Skin of body (tissue), 2 donors: Measurements from ENCODE around the gene AHCYL2. TPM values are rescaled to one million over a fixed set of nuclear protein-coding genes. Genes with fewer than 3 reads are reported as not detected.

Experiments used
- DNase-seq: peaks from one replicate; lab custom pipeline; 2025; lab: John Stamatoyannopoulos, UW
- total RNA-seq: library from RNA; depleted of rRNA; stranded (reverse); fragments of >200 nt; gene quantifications from one replicate; pipeline ENCODE4 v1.2.3, GENCODE V29; 2014

The AHCYL2 gene
- total RNA-seq, result 19.4 TPM

DNA sequence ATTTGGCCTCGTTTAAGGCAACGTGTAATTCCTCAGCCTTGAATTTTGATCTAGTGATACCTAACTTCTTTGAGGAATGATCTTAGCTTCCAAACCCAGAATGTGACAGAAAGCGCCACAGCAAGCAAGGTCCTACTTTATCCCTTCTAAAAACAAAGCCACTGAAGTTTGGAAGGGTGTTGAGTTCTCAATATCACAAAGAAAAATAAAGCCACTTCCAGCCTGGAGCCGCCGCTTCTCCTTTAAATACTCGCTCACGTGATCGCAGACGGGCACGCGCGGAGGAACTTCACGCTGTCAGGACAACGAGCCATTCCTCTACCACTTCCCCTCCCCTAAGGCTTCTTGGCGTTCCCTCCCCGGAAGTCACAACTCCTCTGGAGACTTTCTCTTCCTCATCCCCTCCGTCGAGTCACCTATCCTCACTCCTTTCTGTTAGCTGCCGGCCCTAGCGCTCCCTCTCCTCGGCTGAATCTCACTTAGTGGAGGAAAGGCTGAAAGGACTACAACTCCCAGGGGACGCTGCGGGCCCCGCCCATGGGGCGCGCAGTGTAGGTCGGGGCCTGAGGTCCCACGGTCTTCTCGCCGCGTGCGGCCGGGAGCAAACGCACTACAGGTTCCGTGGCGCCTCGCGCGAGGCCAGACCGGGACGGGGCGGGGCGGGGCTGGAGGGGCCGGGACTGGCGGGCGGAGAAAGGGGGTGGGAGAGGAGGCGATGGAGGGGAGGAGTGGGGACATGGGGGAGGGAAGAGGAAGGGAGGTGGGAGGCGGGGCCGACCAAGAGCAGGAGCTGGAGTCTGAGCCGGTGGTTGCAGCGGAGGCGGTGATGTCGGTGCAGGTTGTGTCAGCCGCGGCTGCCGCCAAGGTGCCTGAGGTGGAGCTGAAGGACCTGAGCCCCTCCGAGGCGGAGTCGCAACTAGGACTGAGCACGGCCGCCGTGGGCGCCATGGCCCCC, at the start of gene AHCYL2:
AHCYL2 (plus strand) TSS at position 780 of the 955 bp plus-strand sequence.
- peak; percentile 98 for DNase-seq

DNA sequence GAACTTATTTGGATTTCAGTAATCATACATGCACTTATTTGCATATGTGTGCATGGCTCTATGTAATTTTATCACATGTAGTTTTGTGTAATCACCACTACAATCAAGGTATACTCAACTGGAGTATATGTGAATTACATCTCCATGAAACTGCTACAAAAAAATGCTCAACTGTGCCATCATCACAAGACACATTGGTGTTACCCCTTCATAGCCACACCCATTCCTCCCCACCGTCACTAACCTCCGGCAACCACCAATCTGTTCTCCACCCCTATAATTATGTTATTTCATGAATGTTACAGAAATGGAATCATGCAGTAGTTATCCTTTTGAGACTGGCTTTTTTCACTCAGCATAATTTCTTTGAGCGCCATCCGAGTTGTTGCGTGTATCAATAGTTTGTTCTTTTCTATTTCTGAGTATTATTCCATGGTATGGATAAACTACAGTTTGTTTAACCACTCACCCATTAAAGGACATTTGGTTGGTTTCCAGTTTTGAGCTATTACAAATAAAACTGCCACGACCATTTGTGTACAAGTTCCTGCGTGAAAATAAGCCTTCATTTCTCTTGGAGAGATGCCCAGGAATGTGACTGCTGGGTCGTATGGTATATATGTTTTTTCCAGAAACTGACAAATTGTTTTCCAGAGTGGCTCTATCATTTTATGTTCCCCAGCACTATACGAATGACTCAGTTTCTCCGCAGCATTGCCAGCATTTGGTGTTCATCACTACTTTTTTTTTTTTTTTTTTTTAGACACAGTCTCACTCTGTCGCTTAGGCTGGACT, 47.7 kb upstream of the AHCYL2 start:
- DNase-seq, result no peak

DNA sequence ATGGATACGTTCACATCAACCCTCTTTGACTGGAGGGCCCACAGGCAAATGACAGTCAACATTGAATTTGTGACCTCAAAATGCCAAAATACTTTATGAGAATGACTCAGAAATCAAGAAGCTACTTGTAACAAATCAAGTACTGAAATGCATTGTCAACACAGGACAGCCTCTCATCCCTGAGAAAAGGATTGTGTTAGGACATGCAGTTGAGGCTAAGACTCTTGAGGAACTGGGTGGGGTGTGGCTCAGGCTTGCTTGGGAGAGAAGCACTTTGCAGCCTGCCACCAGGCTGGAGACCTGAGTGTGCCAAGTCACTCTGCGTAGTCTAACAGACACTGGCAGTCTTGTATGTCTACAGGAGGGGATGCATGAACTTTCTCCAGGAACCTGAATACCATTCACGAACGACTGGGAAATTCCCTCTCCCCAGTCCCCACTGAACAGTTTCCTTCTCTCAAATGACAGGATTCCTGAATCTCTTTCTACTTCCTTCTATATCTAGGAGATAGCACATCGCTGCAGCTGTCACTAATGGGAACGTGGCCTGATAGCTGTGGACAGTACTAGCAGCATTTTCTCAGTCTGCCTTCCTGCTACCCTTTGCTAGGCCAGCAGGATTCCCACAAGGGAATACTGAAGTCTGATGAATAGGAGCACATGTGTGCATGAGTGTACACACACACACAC, 39.7 kb upstream of the AHCYL2 start:
- no peak for DNase-seq

- DNase-seq, result no peak
Measured at GRCh38 chr7:129186749-129187260, 38.0 kb upstream of the AHCYL2 start.

- DNase-seq, result peak; percentile 61
Measured at GRCh38 chr7:129187681-129188371, 37.0 kb upstream of the AHCYL2 start.

DNA sequence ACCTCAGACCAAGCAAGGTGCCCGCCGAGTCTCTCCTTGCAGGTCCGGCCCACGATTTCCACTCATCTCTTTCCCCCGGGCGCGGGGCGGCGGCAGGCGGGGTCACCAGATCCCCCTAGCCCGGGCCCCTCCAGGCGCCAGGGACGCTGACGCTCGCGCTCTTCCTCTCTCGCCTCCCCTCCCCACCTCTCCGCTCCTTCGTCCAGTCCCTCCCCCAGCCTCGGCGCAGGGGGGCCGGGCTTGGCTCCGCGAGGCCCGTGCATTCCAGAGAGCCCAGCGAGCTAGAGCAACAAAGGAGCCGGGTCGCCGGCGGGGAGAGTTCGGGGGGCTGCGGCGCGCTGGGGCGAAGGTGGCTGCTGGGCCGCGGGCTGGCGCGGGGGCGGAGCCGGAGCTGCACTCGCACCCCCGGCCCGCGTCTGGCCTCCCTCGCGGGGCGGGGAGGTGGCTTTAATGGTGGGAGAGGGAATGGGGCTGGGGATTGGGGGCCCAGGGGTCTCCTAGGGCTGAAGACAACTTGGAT, 36.4 kb upstream of the AHCYL2 start, which contains the start of gene SMO:
SMO (plus strand) TSS at position 262 of the 520 bp plus-strand sequence. CDS start 519 bp downstream, outside the sequence.
- DNase-seq, result peak; percentile 65

DNA sequence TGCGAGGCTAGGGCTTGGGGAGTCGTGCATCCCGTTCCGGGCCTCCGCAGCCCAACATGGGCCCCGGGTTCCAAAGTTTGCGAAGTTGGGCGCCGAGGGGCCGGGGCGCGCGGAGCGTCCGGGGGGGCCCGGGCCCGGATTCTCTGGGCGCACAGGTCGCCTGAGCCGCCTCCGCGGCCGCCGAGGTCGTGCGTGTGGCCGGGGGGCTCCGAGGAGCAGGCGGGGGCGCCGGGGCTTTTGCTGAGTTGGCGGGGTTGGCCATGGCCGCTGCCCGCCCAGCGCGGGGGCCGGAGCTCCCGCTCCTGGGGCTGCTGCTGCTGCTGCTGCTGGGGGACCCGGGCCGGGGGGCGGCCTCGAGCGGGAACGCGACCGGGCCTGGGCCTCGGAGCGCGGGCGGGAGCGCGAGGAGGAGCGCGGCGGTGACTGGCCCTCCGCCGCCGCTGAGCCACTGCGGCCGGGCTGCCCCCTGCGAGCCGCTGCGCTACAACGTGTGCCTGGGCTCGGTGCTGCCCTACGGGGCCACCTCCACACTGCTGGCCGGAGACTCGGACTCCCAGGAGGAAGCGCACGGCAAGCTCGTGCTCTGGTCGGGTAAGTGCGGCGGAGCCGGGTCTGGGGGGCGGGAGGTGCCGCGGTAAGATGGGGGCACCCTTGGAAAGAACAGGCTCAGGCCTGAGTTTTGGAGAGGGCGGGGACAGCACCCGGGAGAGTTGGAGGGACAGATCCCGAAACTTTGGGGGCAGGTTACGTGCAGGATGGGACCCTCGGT, 35.8 kb upstream of the AHCYL2 start:
- no peak for DNase-seq

DNA sequence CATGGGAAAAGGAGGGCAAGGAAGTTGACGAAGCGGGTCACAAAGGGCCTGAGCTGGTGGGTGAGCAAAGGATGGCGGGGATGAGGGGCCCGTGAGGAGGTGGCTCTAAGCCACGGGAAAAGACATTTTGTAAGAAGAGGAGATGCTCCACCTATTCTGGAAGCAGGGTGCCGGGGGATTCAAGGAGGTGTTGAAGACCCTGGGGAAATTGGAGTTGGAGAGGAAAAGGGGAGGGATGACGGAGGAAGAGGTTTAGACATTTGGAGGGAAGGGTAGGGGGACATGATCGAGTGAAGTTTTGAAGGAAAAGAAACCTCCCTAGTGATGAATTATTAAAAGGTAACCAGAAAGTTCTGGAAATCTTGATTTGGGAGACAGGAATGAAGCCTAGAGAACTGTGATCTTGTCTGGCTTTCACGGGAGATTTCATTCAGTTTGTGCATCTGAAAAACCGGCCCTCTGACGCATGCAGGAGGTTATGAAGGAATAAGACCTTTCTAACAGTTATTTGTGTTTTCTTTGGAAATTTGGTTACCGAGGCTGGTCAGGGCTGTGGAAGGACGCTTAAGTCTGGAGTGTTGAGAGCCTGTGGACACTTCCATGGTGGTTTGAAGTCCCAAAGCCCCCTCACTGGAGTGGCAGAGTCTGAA, 35.0 kb upstream of the AHCYL2 start:
- no peak for DNase-seq

DNA sequence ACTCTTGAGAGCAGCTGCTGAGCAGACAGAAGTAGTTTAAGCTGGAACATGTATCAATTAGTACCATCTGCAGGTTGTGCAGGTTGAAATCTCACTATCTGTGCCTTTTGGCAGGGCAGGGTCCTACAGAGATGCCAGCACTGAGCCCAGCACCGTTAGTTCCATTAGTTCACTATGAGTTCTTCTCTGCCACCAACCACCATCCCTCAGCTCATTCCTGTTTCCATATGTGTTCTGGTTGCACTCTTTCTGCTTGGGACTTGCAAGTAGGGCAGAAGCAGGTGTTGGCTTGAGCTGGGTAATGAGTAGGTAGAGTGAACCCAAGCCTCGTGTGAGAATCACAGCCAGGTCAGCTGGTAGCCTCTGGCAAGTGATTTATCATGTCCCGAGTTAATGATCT, 33.6 kb upstream of the AHCYL2 start:
- DNase-seq, result no peak

- DNase-seq, result no peak
Measured at GRCh38 chr7:129193892-129194291, 30.9 kb upstream of the AHCYL2 start.

GRCh38 chr7:129197771-129198170, 27.1 kb upstream of the AHCYL2 start:
- no peak for DNase-seq

DNA sequence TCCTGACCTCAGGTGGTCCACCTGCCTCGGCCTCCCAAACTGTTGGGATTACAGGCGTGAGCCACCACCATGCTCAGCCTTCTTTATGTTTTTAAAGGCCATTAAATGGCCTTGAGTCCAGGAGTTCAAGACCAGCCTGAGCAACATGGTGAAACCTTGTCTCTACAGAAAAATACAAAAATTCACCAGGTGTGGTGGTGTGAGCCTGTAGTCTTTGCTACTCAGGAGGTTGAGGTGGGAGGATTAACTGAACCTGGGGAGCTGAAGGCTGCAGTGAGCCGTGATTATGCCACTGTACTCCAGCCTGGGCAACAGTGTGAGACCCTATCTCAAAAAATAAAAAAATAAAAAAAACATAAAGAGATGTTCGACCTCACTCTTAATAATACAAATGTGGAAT, 25.4 kb upstream of the AHCYL2 start:
- DNase-seq, result no peak

GRCh38 chr7:129202058-129202777, 22.6 kb upstream of the AHCYL2 start:
- DNase-seq, result no peak

DNA sequence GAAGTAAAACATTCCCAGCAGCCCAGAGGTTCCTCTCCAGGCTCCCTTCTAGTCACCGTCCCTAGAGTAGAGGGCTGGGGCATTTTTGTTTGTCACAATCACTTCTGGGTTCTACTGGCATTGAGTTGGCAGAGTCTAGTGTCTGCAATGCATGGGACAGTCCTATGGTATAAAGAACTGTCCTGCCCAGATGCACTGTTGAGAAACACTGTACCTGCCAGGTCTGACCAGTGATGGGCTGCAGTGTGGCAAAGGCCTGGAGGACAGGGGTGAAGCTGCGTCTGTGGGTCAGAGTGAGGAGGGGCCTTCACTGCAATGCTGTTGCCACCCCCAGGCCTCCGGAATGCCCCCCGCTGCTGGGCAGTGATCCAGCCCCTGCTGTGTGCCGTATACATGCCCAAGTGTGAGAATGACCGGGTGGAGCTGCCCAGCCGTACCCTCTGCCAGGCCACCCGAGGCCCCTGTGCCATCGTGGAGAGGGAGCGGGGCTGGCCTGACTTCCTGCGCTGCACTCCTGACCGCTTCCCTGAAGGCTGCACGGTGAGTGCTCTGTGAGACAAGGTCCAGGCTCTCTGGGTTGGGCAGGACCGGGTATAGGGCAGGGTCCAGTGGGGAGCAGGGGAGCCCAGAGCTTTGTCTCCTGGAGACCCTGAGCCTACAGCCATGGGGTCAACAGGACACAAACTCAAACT, 21.6 kb upstream of the AHCYL2 start:
- DNase-seq, result no peak

GRCh38 chr7:129205126-129205818, 19.6 kb upstream of the AHCYL2 start:
- DNase-seq, result no peak

GRCh38 chr7:129205987-129206785, 18.6 kb upstream of the AHCYL2 start:
- no peak for DNase-seq
